Measurements from ENCODE around the gene CTNNA3.

DNA sequence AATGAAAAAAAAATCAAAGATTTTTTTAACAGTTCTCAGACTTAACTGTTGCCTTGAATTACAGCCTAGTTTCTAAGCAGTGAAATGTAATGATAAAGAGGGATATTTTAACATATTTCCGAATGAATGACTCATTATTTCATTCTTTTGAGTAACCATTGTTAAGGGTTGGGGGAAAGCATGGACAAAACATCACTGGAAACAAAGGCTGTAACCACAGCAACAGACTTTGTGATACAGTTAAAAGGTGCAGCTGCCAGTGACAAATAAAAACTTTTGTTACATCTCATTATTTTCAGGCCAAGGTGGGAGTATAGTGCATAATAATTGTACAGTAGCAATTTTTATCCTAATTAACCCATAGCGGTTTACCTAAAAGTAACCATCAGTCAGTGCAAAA is 597.5 kb downstream of the CTNNA3 start:
- TF ChIP-seq, protein P1, sequence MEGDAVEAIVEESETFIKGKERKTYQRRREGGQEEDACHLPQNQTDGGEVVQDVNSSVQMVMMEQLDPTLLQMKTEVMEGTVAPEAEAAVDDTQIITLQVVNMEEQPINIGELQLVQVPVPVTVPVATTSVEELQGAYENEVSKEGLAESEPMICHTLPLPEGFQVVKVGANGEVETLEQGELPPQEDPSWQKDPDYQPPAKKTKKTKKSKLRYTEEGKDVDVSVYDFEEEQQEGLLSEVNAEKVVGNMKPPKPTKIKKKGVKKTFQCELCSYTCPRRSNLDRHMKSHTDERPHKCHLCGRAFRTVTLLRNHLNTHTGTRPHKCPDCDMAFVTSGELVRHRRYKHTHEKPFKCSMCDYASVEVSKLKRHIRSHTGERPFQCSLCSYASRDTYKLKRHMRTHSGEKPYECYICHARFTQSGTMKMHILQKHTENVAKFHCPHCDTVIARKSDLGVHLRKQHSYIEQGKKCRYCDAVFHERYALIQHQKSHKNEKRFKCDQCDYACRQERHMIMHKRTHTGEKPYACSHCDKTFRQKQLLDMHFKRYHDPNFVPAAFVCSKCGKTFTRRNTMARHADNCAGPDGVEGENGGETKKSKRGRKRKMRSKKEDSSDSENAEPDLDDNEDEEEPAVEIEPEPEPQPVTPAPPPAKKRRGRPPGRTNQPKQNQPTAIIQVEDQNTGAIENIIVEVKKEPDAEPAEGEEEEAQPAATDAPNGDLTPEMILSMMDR (IDR thresholded peaks at IDR 0.05), result no peak
- TF ChIP-seq POLR2A (IDR thresholded peaks at IDR 0.05), result no peak

All from uterus (tissue), 2 donors.